Astrocyte (in vitro differentiated cells and primary cell): ENCODE data around the gene NEK2.

ENCODE experiments used
- CTCF ChIP-seq: IDR thresholded peaks from 2 replicates; pipeline ENCODE4 v1.5.1; 2011; ENCODE audit warnings: low read depth, mild to moderate bottlenecking, inconsistent platforms, low read length, moderate library complexity; ENCODE audit not compliant: insufficient read depth
- EZH2 ChIP-seq: IDR thresholded peaks from 2 replicates; pipeline ENCODE4 v1.6.1; 2012; ENCODE audit warnings: mild to moderate bottlenecking, low read length, inconsistent platforms; ENCODE audit not compliant: insufficient read depth

DNA sequence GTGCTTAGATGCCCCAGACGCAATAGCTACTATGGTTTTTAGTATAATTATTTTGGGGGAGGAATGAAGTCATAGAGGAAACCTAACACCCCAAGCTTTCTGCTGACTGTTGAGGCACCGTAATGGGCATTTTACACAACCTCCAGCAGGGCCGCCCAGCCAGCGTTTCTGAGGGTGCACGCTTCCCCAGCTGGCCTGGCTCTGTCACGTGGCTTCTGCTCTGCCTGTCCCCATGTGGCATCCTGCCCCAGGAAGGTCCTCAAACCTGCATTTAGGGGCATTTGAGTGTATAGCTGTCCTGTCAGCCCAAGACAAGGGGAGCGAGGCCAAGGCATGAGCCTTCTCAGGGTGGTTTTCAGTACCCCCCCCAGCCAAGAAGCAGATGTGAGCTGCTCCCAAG is 10.4 kb upstream of the NEK2 start:
- no peak for TF ChIP-seq CTCF
- TF ChIP-seq EZH2 = no peak
